Endometrial microvascular endothelial cells (primary cell): ENCODE data around the gene C10orf95. TPM values are rescaled to one million over a fixed set of nuclear protein-coding genes. Genes with fewer than 3 reads are reported as not detected.

Experiments used
- in situ Hi-C: cut with HindIII; loops from 2 replicates; pipeline ENCODE4 v1.10.0; 2017; ENCODE audit warnings: low sequenced_read_pairs, low pct_unique_long_range_greater_than_20kb; ENCODE audit errors: inconsistent ontology term
- total RNA-seq: library from RNA; depleted of rRNA; stranded (reverse); fragments of >200 nt; gene quantifications from one replicate; pipeline ENCODE4 v1.2.3, GENCODE V29; 2015; ENCODE audit errors: inconsistent ontology term

Gene C10orf95, protein sequence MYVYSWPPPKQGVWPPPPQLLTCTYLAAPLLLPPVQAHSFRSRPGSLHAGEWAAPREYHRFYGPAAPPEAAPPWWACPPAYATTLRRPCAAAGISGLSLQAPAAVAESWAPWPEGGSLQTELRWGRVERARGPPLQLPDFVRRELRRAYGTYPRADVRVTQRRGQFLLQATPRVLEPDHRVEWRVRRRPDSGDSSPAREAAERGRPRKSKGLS
- not detected for total RNA-seq

DNA sequence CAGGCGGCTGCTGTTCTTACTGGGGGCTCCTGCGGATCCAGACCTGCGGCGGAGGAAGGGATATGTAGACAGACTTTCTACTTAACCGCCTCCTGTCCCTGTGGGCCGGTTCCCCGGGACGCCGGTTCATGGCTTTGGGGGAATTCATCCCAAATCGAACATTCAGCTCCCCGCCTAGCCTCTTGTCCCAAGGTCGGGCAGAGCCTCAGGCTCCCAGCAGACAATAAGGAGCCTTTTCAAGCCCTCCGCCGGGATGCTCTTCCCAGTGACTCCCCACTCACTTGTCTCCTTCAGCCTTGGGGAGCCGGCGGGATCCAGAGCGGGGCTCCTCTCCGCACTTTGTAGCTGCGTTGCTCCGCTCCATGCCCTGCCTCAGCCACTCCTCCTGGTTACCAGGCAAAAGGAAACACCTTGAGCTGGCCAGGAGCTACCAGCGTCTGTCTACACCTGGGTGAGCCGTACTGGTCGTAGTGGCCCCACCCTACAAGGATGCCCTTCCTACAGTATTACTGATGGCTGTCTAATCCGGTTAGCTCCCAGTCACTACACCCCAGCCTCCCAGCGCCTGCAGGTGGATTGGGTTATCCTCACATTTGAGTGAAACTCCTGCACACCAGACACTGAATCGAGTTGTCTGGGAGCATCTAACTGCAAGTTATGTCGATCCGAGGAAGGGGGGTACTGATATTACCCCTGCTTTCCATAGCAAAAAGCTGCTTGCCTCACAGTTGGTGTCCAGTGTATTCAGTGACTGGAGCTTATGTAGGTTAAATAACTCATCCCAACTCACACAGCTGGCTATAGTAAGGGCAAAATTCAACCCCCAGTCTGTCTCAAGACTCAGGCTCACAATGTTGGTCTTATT lies at the start of gene C10orf95:
C10orf95 (minus strand) TSS at position 439 of the 865 bp plus-strand sequence. CDS start 450 bp downstream, outside the sequence.
- in situ Hi-C loops: no loop called here

GRCh38 chr10:102500686-102501085 lies 49.3 kb upstream of the C10orf95 start:
- in situ Hi-C loops: loop anchor here (10.0 kb wide), 2 partner anchors 94 to 164 kb away; no protein-coding TSS in a partner anchor

DNA sequence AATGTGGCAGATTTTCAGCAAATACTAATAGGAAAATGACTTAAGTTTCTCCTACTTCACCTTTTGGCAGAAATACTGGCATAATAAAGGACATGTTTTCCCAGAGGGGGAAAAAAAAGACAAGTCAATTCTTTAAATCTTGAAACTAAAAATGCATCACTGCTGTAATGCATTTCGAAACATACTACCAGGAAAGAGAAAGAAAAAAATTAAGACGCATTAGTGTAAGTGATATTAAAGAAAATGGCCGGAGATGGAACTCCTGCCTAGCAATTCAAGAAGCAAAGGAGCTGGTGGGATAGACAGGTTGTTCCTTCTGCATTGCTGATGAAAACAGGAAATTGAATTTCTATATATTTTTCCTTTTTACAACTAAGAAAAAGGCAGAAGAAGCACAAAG lies 48.0 kb upstream of the C10orf95 start:
- in situ Hi-C loops: no loop called here

GRCh38 chr10:102497545-102497944 lies 46.2 kb upstream of the C10orf95 start:
- in situ Hi-C loops: no loop called here

DNA sequence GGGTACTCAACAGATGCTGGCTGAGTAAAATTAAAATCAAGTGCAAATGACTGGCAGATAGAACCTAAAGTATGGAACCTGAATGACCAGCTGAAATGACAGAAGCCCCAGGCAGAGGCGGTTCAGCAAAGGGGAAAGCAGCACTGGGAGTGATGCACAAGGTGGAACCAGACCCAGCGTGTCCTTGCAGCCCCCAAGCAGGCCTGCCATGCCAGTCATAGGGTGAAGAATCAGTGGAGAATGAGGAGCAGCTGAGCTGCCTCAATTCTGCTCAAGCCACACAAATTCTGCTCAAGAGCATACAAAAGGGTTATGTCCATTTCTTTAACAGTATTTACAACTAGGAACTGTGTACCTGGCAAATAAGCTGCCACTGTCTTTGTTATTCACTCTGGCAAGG lies 42.4 kb upstream of the C10orf95 start:
- in situ Hi-C loops: no loop called here

DNA sequence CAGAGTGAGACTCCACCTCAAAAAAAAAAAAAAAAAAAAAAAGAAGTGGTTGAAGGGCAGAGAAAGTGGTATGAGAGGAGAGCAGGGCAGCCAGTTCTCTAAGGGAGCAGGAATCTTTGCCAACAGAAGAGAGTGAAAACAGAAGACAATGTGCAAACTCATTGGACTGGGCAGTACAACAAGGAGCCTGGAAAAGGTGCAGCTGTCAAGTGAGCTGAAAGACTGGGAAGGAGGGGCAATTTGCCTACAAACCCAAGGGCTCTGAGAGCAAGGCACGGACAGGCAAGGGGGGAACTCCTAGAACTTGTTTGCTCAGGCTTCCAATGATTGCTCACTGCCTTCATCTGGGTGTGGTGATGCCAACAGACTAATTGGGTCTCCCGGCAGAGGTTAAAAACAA lies 41.6 kb upstream of the C10orf95 start:
- in situ Hi-C loops: no loop called here

GRCh38 chr10:102492344-102492939 lies 41.1 kb upstream of the C10orf95 start:
- in situ Hi-C loops: no loop called here

GRCh38 chr10:102491136-102491535 lies 39.8 kb upstream of the C10orf95 start:
- in situ Hi-C loops: no loop called here

DNA sequence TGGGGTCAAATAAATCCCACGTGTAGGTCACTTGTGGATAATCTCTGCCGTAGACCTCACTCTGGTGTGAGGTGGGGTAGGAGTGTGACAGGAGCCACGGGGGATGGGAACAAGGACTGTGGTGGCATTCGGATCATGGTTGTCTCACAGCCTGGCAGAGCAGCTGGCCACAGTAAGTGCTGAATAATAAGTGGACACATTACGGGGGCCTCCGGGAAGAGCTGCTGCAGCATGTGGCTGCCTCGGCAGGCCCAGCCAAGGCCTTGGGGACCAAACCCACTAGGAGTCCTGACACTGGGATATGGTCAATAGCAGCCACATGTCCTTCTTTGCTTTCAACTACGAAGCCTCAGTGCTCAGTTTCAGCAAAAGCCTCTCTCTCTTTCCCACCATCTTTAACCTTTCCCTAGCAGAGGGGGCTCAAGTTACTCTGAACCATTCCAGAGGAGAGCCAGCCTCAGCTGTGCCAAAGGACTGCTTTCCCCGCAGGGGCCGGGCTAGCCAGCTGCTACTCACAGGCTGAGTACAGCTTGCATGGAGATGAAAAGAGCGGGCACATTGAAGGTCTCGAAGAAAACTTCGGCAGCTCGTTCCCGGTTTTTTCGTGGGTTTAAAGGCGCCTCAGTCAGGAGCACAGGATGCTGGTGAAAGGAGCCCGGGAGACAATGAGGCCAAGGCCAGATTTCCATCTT lies 33.9 kb upstream of the C10orf95 start:
- in situ Hi-C loops: no loop called here

DNA sequence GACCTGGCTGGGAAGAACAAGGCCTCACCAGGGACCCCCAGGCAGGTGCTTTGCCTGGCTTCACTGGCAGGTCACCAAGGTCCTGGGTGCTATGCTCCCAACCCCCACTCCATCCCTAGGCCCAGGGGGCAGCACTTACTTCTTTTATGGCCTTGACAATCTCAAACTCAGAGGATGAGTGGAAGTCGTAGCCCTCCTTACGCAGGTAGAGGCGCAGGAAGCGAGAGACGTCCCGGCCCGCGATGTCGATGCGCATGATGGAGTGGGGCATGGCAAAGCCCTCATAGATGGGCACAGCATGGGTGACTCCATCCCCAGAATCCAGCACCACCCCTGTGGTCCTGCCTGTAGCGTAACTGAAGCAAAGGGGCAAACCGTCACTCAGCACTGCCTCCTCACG lies 32.7 kb upstream of the C10orf95 start:
- in situ Hi-C loops: no loop called here

GRCh38 chr10:102480396-102480795 lies 29.1 kb upstream of the C10orf95 start:
- in situ Hi-C loops: no loop called here

DNA sequence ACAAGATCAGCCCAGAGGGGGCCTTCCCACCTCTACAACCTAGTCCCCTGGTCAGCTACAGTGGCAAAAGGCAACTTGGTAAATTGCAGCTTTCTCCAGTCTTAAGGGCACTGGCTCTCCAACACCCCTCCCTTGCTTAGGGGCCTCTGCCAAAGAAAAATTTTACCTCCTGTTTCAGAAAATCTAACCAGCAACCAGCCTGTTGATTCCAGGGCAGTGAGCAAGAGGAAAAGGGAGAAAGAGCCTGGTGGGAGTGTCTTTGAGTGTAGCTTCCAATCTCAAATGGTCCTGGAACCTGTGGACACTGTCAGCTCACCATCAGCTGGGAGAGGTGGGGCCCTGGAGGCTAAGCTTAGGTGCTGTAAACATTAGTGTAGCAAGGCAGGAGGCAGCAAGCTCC lies 28.3 kb upstream of the C10orf95 start:
- in situ Hi-C loops: no loop called here

DNA sequence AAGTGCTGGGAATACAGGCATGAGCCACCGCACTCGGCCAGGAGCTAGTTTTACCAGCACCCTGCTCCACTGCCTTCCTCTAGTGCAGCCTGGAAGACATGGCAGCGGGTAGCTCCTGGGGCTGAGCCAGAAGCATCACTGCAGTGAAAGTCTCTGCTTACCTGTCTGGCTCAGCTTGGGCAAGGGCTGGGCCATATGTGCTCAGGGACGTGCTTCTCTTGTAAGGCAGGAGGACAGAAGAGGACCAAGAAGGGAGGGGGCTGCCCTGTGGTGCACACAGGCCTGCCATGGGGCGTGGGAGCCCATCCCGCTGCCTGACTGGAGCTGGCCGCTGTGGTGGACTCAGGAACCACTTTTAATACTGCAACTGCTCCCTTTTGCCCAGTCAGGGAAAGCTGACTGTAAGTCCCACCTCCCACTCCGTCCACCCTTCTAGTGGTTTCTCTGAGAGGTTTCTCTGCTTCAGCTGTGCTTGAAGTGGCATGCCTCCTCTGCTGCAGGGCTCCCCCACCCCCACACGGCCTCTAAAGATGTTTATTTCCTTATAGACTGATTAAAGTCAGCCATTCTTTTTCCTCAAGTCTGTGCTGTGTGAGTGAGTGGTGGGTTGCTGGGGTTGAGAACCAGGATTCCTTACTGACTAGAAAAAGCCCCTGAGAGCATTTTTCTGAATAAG lies 25.3 kb upstream of the C10orf95 start:
- in situ Hi-C loops: no loop called here

DNA sequence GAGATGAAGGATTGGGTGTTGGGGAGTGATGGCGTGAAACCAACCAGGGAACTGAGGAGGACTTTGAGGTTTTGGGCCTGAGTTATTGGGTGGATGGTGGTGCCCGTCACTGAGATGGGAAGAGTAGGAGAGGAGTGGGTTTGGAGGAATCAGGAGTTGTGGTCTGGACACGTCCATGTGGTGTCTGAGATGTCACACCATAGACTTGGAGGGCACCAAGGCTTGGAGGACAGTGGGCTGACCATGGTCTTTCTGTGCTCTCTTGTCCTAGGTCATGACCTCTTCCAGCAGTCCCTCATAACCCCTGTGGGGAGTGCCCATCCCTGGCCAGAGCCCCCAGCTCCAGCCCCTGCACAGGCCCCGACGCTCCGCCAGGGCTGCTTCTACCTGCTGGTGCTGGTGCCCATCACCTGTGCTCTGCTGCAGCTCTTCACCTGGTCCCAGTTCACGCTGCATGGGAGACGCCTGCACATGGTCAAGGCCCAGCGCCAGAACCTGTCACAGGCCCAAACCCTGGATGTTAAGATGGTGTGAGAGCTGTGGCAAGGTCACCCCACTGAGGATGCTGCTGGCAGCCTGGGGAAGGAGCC lies 24.2 kb upstream of the C10orf95 start:
- in situ Hi-C loops: no loop called here

DNA sequence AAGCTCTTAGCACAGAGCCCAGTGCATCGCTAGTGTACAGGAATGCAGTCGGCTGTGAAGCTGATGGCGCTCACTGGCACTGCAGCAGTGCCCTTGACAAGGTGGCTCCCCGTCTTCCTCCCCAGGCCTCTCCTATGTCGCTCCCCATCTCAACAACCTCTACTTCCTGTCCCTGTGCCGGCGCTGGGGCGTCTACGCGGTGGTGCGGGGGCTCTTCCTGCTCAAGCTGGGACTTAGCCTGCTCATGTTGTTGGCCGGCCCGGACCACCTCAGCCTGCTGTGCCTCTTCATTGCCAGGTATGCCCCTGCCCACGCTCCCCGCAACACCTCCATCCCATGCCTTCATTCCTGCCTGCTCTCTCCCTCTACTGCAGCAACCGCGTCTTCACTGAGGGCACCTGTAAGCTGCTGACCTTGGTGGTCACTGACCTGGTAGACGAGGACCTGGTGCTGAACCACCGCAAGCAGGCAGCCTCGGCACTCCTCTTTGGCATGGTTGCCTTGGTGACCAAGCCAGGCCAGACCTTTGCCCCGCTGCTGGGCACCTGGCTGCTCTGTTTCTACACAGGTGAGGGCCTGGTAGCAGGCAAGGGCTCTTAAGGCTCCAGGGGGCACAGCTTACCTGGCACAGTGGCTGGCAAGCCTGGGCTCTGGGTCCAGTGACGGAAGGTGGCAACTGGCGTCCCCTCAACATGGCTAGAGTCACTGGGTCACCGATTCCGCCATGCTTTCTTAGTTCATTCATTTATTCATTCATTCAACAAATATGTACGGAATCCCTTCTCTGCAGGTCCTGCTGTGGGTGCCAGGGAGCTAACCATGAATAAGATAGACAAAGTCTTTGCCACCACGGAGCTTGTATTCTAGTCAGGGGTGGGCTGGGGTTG lies 22.3 kb upstream of the C10orf95 start:
- in situ Hi-C loops: no loop called here

- in situ Hi-C loops: no loop called here
Measured at GRCh38 chr10:102470579-102471546, 19.5 kb upstream of the C10orf95 start.
